Measurements from ENCODE around the gene C6orf141.
"Not testable (repeated sequence)": the region's sequence is repeated elsewhere in the genome, so short reads cannot be mapped to it uniquely, and the experiment has no call there.

The C6orf141 gene

GRCh38 chr6:49579649-49580048, 29.2 kb downstream of the C6orf141 start:
- DNase-seq, result no peak

- no peak for DNase-seq
Observed at GRCh38 chr6:49582529-49582928, 32.1 kb downstream of the C6orf141 start.

GRCh38 chr6:49587262-49587661, 36.8 kb downstream of the C6orf141 start:
- DNase-seq, result not testable (repeated sequence)

All from effector CD8-positive, alpha-beta T cell (primary cell).